ENCODE results near the gene KIAA0753. TPM values are rescaled to one million over a fixed set of nuclear protein-coding genes. Genes with fewer than 3 reads are reported as not detected.

Gene KIAA0753
- total and polyA plus RNA-seq, 9 of the 15 experiments (the other 6 are each of a cell fraction or from before 2014, with no cell fraction given): 2.0 to 9.0 (median 6.9) TPM

DNA sequence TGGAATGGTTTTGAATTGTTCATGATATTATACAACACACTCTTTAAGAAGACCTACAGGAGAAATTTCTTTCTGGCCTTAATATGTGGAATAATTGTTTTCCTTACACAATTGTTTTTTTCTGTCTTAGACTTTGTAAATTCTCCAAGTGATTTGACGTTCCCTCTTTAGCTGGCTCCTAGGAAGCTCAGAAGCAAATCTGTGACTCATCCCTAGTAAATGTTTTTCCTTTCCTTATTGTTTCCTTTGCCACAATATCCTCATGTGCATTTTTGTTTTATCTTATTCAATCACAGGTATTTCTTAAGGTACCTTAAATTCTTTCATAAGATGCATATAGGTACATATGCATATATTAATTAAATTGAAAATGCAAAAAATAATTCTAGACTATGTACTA, 13.5 kb downstream of the KIAA0753 start:
- TF ChIP-seq ZNF778 (CRISPR knock-in tag; IDR thresholded peaks at IDR 0.05) (no peak), HMG20B (CRISPR knock-in tag; IDR thresholded peaks at IDR 0.05) (no peak), BACH1 (tag; IDR thresholded peaks at IDR 0.05) (no peak), ZKSCAN1 (IDR thresholded peaks at IDR 0.05; ENCODE audit: low read depth, low read length) (no peak), LARP7 (IDR thresholded peaks at IDR 0.05) (no peak), HDAC2 (IDR thresholded peaks at IDR 0.05) (no peak)
- TF ChIP-seq, protein P1, sequence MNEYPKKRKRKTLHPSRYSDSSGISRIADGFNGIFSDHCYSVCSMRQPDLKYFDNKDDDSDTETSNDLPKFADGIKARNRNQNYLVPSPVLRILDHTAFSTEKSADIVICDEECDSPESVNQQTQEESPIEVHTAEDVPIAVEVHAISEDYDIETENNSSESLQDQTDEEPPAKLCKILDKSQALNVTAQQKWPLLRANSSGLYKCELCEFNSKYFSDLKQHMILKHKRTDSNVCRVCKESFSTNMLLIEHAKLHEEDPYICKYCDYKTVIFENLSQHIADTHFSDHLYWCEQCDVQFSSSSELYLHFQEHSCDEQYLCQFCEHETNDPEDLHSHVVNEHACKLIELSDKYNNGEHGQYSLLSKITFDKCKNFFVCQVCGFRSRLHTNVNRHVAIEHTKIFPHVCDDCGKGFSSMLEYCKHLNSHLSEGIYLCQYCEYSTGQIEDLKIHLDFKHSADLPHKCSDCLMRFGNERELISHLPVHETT (CRISPR knock-in tag; conservative IDR thresholded peaks at IDR 0.05 in 1 of 2, IDR thresholded peaks at IDR 0.05 in 1 of 2): no peak
- TF ChIP-seq, protein P2, sequence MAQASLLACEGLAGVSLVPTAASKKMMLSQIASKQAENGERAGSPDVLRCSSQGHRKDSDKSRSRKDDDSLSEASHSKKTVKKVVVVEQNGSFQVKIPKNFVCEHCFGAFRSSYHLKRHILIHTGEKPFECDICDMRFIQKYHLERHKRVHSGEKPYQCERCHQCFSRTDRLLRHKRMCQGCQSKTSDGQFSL (CRISPR knock-in tag; IDR thresholded peaks at IDR 0.05): no peak
- TF ChIP-seq, protein P2 (tag; IDR thresholded peaks at IDR 0.05): no peak
- CTCF ChIA-PET (ENCODE audit: low intra/inter-chr PET ratio): no interaction called here

More for the DNA sequence above, 13.5 kb downstream of the KIAA0753 start:
- WGBS (ENCODE audit: insufficient coverage, low coverage, missing lambda C conversion rate): 86% methylated on average over 1 of the region's 1 CpG
- Histone ChIP-seq H3K27ac (ENCODE audit: extremely low read depth, low read depth, low read length) (no peak overlapping the region), H2AFZ (ENCODE audit: low read depth, low read length) (no peak overlapping the region), H3K4me3 (no peak overlapping the region), H3K9me3 (replicated peaks; ENCODE audit: control insufficient read depth, insufficient read depth, low read depth, low read length) (no peaks in the 10 kb centered on the region), H3K9me1 (ENCODE audit: control insufficient read depth, insufficient read depth, low read length) (no peaks in the 10 kb centered on the region), H4K20me1 (replicated peaks; ENCODE audit: control insufficient read depth, insufficient read depth, low read length) (no peaks in the 10 kb centered on the region), H3K4me2 (ENCODE audit: insufficient read depth, low read length) (no peak overlapping the region), H3K36me3 (ENCODE audit: control insufficient read depth, insufficient read depth, low read length) (peaks cover 54% of the 10 kb centered on the region), H3K4me1 (replicated peaks in 1 of 2; ENCODE audit: control insufficient read depth in 2 of 2, insufficient read depth in 2 of 2, low read length in 2 of 2) (no peaks in the 10 kb centered on the region), H3K27me3 (ENCODE audit: control insufficient read depth in 2 of 2, insufficient read depth in 2 of 2, low read length in 2 of 2) (no peaks in the 10 kb centered on the region), H3K79me2 (ENCODE audit: control insufficient read depth, insufficient read depth, low read length) (no peaks in the 10 kb centered on the region), H3K9ac (ENCODE audit: insufficient read depth in 1 of 2, low read depth in 2 of 2, low read length in 2 of 2) (no peak overlapping the region)
- ATAC-seq (no peak), FAIRE-seq (no peak), DNase-seq (ENCODE audit: extremely low read depth in 1 of 4, low spot score in 3 of 4) (no peak)
- BruUV-seq (replicated peaks): no TSS peak
- intact Hi-C loops (cut with micrococcal nuclease) (no loop called here), in situ Hi-C loops (cut with MboI) (no loop called here)
- POLR2A ChIA-PET: no interaction called here

All from K562 (cell line).